ENCODE results near the gene AKAP6.

The AKAP6 gene

DNA sequence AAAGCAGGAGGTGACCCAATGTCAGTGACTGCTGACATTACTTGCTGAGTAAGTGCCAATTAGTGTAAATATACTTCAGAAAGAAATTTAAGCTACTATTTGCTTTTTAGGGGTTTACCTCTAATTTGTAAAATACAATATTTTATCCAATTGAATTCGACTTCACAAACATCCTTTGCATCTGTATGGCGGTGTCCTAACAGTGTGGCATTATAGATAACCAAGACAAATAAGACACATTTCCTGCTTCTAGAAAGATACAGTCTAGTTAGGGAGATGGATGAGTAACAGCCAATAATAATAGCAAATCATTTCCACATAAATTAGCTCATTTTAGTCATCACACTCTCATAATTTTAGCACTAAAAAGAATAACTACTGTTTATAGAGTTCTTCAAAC, 196.5 kb downstream of the AKAP6 start:
- no peak for DNase-seq (ENCODE audit: insufficient read length, low spot score)
- FAIRE-seq, result peak; percentile 64

DNA sequence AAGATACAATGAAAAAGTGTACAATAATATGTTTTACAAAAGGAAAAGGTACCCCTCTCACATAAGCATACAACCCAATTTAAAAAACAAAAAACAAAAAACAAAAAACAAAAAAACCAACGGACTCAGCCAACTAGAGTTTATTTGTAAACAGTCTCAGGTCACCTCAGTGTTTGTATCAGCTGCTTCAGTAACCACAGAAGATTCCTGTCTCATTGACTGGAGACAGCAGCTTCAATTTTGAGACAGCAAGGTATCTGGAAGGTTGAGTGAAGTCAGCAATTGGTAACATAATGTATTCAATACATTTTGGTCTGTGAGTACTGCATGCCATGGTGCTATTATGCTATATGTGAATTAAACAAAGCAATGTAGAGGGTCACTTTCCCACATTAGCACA, 201.7 kb downstream of the AKAP6 start:
- DNase-seq (ENCODE audit: insufficient read length, low spot score), result no peak
- peak; percentile 46 for FAIRE-seq
- TF ChIP-seq, protein P1, sequence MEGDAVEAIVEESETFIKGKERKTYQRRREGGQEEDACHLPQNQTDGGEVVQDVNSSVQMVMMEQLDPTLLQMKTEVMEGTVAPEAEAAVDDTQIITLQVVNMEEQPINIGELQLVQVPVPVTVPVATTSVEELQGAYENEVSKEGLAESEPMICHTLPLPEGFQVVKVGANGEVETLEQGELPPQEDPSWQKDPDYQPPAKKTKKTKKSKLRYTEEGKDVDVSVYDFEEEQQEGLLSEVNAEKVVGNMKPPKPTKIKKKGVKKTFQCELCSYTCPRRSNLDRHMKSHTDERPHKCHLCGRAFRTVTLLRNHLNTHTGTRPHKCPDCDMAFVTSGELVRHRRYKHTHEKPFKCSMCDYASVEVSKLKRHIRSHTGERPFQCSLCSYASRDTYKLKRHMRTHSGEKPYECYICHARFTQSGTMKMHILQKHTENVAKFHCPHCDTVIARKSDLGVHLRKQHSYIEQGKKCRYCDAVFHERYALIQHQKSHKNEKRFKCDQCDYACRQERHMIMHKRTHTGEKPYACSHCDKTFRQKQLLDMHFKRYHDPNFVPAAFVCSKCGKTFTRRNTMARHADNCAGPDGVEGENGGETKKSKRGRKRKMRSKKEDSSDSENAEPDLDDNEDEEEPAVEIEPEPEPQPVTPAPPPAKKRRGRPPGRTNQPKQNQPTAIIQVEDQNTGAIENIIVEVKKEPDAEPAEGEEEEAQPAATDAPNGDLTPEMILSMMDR (IDR thresholded peaks at IDR 0.05; ENCODE audit: insufficient read depth, missing control alignments), result no peak

More for the DNA sequence above, 196.5 kb downstream of the AKAP6 start:
- TF ChIP-seq, protein P1 (IDR thresholded peaks at IDR 0.05; ENCODE audit: insufficient read depth, missing control alignments), result no peak

DNA sequence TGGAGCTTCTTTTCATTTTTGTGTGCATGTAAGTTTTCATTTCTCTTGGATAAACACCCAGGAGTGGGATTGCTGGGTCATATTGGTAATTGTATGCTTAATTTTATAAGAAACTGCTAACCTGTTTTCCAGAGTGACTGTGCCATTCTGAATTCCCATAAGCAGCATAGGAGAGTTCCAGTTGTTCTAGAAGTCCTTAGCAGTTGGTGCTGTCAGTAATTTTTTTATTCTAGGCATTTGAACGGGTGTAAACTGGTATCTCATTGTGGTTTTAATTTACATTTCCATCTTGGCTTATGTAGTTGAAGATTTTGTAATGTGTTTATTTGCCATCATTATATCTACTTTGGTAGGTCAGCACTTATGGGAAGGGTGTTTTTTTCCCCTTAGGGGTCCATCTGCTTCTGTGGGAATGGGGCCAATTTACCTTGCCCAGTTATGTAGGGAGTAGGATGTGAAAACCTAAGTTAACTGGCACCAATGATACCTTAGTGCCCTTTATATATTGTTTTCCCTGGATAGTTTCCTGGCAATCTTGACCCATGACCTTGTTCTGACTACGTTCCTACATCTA, 202.9 kb downstream of the AKAP6 start:
- FAIRE-seq, result no peak
- no peak for DNase-seq (ENCODE audit: insufficient read length, low spot score)
- TF ChIP-seq, protein P1 (IDR thresholded peaks at IDR 0.05; ENCODE audit: insufficient read depth, missing control alignments), result no peak

DNA sequence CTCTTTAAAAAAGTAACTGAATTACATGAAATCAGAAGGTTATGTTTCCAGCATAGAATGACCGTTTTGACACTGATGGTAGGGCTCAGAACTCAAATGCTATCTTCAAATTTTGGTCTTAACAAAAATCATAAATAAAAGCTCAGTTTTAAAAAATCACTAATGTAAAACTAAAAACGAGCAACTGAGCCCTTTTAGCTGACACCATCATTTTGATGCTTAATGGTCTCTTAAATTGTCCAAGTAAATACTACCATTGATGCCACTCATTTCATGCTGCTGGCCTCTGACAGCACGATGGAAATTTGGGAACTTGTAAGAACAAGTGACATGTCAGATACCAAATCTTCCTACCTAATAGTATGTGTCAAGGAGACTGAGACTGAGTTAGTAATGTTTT, 205.0 kb downstream of the AKAP6 start:
- TF ChIP-seq, protein P1 (IDR thresholded peaks at IDR 0.05; ENCODE audit: insufficient read depth, missing control alignments), result no peak
- peak; percentile 84 for FAIRE-seq
- DNase-seq (ENCODE audit: insufficient read length, low spot score), result no peak

DNA sequence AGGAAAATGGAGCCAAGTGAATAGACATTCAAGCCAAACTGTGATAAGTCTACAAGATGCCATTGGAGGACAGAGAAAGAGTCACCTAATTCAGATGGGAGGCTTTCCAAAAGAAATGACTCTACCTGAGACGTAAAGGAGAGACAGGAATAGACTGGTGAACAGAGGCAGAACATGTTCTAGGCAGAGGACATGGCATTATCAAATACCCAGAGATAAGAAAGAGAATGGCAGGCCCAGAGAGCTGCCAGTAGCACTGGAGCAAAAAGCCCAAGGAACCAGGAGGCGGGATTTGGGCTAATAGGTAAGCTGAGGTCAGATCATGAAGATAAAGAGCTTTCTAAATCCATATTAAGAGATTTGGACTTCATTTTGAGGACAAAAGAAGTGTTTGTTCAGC, 207.1 kb downstream of the AKAP6 start:
- TF ChIP-seq, protein P1 (IDR thresholded peaks at IDR 0.05; ENCODE audit: insufficient read depth, missing control alignments), result no peak
- no peak for FAIRE-seq
- no peak for DNase-seq (ENCODE audit: insufficient read length, low spot score)

DNA sequence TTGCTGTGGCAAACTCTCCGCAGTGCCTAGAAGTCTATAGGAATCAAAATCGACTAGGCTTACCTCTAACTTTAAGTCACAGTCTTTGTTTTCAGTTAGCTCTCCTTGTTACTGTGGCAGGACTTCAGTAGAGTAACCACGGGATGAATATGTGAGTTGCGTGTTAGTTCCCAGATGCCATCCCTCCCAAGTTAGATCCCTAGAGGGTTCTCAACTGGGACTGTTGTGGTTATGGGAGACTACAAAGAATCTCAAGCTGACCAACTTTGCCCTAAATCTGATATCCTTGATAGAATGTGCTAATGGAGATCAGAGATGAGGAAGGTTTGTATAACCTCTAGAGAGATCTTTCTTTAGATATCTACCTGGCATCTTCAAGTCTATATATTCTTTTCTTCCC, 208.1 kb downstream of the AKAP6 start:
- FAIRE-seq (no peak), DNase-seq (ENCODE audit: insufficient read length, low spot score) (no peak)
- TF ChIP-seq, protein P1 (IDR thresholded peaks at IDR 0.05; ENCODE audit: insufficient read depth, missing control alignments), result no peak

DNA sequence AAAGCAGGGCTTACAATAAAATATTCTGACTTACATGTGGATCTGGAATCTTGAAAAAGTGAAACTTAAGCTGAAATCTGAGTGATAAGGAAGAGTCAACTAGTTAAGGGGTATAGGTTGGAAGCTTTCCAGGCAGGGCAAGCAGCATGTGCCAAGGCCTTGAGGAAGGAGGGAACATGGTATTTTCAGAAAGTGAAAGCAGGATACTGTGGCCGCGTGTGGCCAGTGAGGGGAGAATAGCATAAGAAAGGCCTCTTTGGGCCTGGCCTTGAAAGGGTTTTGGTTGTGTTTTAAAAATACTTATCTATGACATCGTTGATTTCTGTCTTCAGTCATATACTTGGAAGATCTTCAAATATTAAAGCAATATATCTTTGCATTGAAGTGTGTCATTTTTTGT, 213.4 kb downstream of the AKAP6 start:
- DNase-seq (ENCODE audit: insufficient read length, low spot score) (no peak), FAIRE-seq (no peak)
- TF ChIP-seq, protein P1 (IDR thresholded peaks at IDR 0.05; ENCODE audit: insufficient read depth, missing control alignments), result no peak

Measured in D721Med (cell line).